ENCODE results near the gene MYO1E.

DNA sequence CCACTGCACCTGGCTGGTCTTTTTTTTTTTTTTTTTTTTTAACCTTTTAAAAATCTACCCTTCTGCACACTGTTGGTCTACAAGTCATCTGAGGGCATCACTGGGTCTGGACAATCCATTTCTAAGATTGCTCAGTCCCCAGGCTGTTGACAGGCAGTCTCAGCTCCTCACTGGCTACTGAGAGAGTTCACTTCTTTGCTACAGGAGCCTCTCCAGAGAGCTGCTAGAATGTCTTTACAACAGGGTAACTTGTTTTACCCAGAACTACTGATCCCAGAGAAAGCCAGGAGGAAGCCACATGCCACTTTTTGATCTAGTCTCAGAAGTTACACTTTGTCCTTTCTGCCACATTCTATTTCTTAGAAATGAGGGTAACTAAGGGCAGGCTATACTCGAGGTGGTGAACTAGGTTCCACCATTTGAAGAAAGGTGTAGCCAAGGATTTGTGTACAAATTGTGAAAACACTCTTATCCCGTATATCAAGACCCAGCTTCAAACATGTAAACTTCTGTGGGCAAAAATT is 273.4 kb downstream of the MYO1E start:
- no peak for TF ChIP-seq POLR2AphosphoS5 (IDR thresholded peaks at IDR 0.05; ENCODE audit: low read depth, low read length)
- no peak for TF ChIP-seq POLR2A (IDR thresholded peaks at IDR 0.05; ENCODE audit: low read depth, low read length)
- TF ChIP-seq TAF1 (IDR thresholded peaks at IDR 0.05; ENCODE audit: low read depth, low read length): no peak
